MM.1S (cell line): ENCODE measurements around the gene CALML3.

Experiments used
- DNase-seq: peaks from one replicate; pipeline ENCODE4 v3.0.0-alpha.2; 2015
- H2AFZ ChIP-seq: fragments of 300-600 bp; sonication (generic); 2 replicates; pipeline ENCODE4 v1.6.0; 2016; ENCODE audit warnings: antibody characterized with exemption, low read length
- H3F3A ChIP-seq: fragments of 300-600 bp; sonication (generic); 2 replicates; pipeline ENCODE4 v1.6.1; 2016; ENCODE audit warnings: mild to moderate bottlenecking, antibody characterized with exemption, low read length, moderate library complexity, mixed read lengths; ENCODE audit not compliant: insufficient read depth
- H3K27ac ChIP-seq: fragments of 300-600 bp; sonication (generic); 2 replicates; pipeline ENCODE4 v1.5.1; 2016; ENCODE audit warnings: mild to moderate bottlenecking, low read length
- H3K27me3 ChIP-seq: fragments of 300-600 bp; sonication (generic); replicated peaks from 2 replicates; pipeline ENCODE4 v1.6.0; 2016; ENCODE audit warnings: low read length; ENCODE audit not compliant: insufficient read depth
- H3K36me3 ChIP-seq: fragments of 300-600 bp; sonication (generic); replicated peaks from 2 replicates; pipeline ENCODE4 v1.6.1; 2016; ENCODE audit warnings: mild to moderate bottlenecking, low read length, mixed read lengths; ENCODE audit not compliant: insufficient read depth
- H3K4me1 ChIP-seq: fragments of 300-600 bp; sonication (generic); 2 replicates; pipeline ENCODE4 v1.6.1; 2016; ENCODE audit warnings: low read length, mixed read lengths
- H3K4me2 ChIP-seq: fragments of 300-600 bp; sonication (generic); 2 replicates; pipeline ENCODE4 v1.6.0; 2016; ENCODE audit warnings: low read depth, low read length
- H3K4me3 ChIP-seq: fragments of 300-600 bp; sonication (generic); 2 replicates; pipeline ENCODE4 v1.5.1; 2016; ENCODE audit warnings: low read length, mixed read lengths
- H3K79me2 ChIP-seq: fragments of 300-600 bp; sonication (generic); 2 replicates; pipeline ENCODE4 v1.6.1; 2016; ENCODE audit warnings: mixed run types, low read length, mixed read lengths
- H3K9ac ChIP-seq: fragments of 300-600 bp; sonication (generic); 2 replicates; pipeline ENCODE4 v1.6.1; 2016; ENCODE audit warnings: low read length, mixed read lengths
- H3K9me2 ChIP-seq: fragments of 300-600 bp; sonication (generic); replicated peaks from 2 replicates; pipeline ENCODE4 v1.6.1; 2016; ENCODE audit warnings: mild to moderate bottlenecking, low read length, mixed read lengths; ENCODE audit not compliant: insufficient read depth
- H3K9me3 ChIP-seq: fragments of 300-600 bp; sonication (generic); replicated peaks from 2 replicates; pipeline ENCODE4 v1.6.1; 2016; ENCODE audit warnings: mild to moderate bottlenecking, low read length, mixed read lengths; ENCODE audit not compliant: insufficient read depth
- H4K20me1 ChIP-seq: fragments of 300-600 bp; sonication (generic); 2 replicates; pipeline ENCODE4 v1.6.1; 2016; ENCODE audit warnings: mild to moderate bottlenecking, low read length, moderate library complexity, mixed read lengths; ENCODE audit not compliant: insufficient read depth
- EZH2 ChIP-seq: fragments of 300-600 bp; sonication (generic); optimal IDR thresholded peaks from 2 replicates; pipeline ENCODE3; 2017; ENCODE audit warnings: low read depth, mild to moderate bottlenecking, antibody characterized with exemption, low read length, mixed read lengths
- EZH2phosphoT487 ChIP-seq: fragments of 300-600 bp; sonication (generic); IDR thresholded peaks from 2 replicates; pipeline ENCODE4 v1.6.1; 2018; ENCODE audit warnings: antibody characterized with exemption, low read length
- TF ChIP-seq, protein P1 (sequence below): fragments of 300-600 bp; sonication (generic); IDR thresholded peaks from 2 replicates; pipeline ENCODE4 v1.5.1; 2016; ENCODE audit warnings: antibody characterized with exemption, low read length, mixed read lengths

Gene CALML3

DNA sequence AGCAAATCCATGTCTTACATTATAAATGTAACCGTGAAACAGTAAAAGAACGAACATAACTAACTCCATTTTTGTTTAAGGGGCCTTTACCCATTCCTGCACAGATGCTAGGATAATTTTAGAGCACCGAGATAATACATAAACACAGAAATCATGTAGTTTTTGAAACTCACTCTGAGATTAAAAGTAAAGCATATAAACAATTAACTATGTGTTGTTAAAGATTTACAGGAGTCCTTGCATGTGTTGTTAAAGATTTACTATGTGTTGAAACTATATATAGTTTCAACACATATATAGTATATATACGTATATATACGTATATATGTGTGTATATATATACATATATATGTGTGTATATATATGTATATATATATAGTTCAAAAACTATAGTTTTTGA, 7.2 kb upstream of the CALML3 start:
- Histone ChIP-seq H3K79me2 (no peaks in the 10 kb centered on the region), H3K4me3 (no peak overlapping the region), H3K27me3 (0 out of 2 replicates have a peak, but pooled peaks cover 4% of the 10 kb centered on the region), H3F3A (no peaks in the 10 kb centered on the region), H3K27ac (no peak overlapping the region), H3K4me2 (no peak overlapping the region), H3K9me3 (no peaks in the 10 kb centered on the region), H3K4me1 (no peaks in the 10 kb centered on the region), H3K9me2 (no peaks in the 10 kb centered on the region), H3K9ac (no peak overlapping the region), H3K36me3 (no peaks in the 10 kb centered on the region), H2AFZ (no peak overlapping the region), H4K20me1 (no peaks in the 10 kb centered on the region)
- TF ChIP-seq, protein P1, sequence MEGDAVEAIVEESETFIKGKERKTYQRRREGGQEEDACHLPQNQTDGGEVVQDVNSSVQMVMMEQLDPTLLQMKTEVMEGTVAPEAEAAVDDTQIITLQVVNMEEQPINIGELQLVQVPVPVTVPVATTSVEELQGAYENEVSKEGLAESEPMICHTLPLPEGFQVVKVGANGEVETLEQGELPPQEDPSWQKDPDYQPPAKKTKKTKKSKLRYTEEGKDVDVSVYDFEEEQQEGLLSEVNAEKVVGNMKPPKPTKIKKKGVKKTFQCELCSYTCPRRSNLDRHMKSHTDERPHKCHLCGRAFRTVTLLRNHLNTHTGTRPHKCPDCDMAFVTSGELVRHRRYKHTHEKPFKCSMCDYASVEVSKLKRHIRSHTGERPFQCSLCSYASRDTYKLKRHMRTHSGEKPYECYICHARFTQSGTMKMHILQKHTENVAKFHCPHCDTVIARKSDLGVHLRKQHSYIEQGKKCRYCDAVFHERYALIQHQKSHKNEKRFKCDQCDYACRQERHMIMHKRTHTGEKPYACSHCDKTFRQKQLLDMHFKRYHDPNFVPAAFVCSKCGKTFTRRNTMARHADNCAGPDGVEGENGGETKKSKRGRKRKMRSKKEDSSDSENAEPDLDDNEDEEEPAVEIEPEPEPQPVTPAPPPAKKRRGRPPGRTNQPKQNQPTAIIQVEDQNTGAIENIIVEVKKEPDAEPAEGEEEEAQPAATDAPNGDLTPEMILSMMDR: no peak
- TF ChIP-seq EZH2 (no peak), EZH2phosphoT487 (no peak)
- no peak for DNase-seq

DNA sequence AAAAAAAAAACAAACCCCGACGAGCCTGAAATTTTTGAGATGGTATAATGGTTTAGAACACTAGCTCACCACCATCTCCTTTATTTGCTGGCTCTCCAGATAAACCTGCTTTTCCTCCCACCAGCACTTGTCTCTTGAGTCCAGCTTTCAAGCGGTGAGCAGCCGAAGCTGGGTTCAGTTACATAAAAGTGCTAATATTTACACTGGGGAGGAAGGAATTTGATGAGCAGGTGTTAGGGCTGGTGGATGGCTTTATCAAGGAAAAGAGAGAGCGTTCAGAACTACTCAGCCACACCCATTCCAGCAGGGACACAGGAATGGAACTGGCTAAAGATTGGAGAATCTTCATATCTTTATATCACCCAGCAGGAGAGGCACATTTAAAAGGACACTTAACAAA, 6.6 kb upstream of the CALML3 start:
- Histone ChIP-seq H4K20me1 (no peaks in the 10 kb centered on the region), H3K9ac (no peak overlapping the region), H3K4me2 (no peak overlapping the region), H3K27me3 (0 out of 2 replicates have a peak, but pooled peaks cover 3% of the 10 kb centered on the region), H3F3A (no peaks in the 10 kb centered on the region), H2AFZ (no peak overlapping the region), H3K4me1 (no peaks in the 10 kb centered on the region), H3K36me3 (no peaks in the 10 kb centered on the region), H3K79me2 (no peaks in the 10 kb centered on the region), H3K9me3 (no peaks in the 10 kb centered on the region), H3K27ac (no peak overlapping the region), H3K9me2 (no peaks in the 10 kb centered on the region), H3K4me3 (no peak overlapping the region)
- TF ChIP-seq, protein P1: no peak
- no peak for TF ChIP-seq EZH2phosphoT487
- DNase-seq: no peak

DNA sequence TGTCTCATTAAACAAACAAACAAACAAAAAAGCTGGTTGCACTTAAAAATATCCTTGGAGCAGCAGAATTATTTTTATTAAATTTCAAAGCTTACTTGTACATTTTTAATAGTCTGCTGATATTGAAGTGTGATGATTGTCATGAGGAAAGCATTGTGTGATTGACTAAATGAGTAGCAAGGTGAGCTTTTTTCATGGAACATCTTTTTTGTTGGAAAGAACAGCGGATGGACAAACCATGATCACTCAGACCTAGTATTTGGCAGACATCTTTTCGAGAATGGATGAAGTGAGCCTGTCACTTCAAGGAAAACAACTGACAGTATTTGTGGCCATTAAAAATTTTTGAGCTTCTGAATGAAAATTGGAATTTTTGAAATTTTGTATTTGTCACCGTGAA, 5.7 kb upstream of the CALML3 start:
- Histone ChIP-seq H3K4me1 (no peaks in the 10 kb centered on the region), H2AFZ (no peak overlapping the region), H3K4me2 (no peak overlapping the region), H3K9me3 (no peaks in the 10 kb centered on the region), H3K79me2 (no peaks in the 10 kb centered on the region), H4K20me1 (no peaks in the 10 kb centered on the region), H3K27me3 (no peaks in the 10 kb centered on the region), H3F3A (no peaks in the 10 kb centered on the region), H3K27ac (no peak overlapping the region), H3K9me2 (no peaks in the 10 kb centered on the region), H3K9ac (no peak overlapping the region), H3K4me3 (no peak overlapping the region), H3K36me3 (no peaks in the 10 kb centered on the region)
- DNase-seq: no peak
- TF ChIP-seq EZH2phosphoT487 (no peak), EZH2 (no peak)

DNA sequence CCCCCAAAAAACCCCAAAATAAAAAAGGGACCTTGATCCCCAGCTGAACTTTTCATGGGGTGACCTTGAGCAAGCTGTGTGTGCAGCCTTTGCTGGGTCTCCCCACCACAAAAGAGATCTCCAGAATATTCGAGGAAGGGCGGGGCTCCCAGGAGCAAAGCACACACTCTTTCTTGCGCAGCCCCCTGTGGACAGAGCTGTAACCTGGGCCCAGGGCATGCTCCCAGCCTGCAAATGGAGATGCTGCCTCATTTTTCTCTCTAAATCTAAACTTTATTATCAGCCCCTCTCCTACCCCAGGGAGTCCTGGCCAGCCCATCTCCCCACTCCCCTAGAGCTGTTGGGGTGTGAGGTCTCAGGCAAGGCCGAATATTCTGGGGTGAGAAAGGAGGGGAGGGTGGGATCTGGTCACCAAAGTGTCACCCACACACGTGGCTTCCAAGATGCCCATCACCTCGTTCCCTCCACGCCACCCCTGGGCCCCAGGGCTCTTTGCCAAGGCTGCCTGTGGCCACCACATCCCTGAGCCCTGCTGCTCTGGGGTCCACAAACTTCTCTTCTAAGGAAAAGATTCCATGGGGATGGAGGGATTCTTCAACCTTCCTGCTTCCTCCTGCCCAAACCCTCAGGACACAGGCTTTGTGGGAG, 1.7 kb upstream of the CALML3 start:
- no peak for DNase-seq
- TF ChIP-seq EZH2phosphoT487: no peak
- TF ChIP-seq, protein P1: no peak
- no peak for TF ChIP-seq EZH2
- H3K36me3 ChIP-seq: no peaks in the 10 kb centered on the region

More for the DNA sequence above, 1.7 kb upstream of the CALML3 start:
- no peak overlapping the region for H3K4me2 ChIP-seq
- no peaks in the 10 kb centered on the region for H3K9me2 ChIP-seq
- H3K27me3 ChIP-seq: no peaks in the 10 kb centered on the region
- no peaks in the 10 kb centered on the region for H3K79me2 ChIP-seq
- no peaks in the 10 kb centered on the region for H3F3A ChIP-seq
- no peaks in the 10 kb centered on the region for H4K20me1 ChIP-seq
- no peak overlapping the region for H3K9ac ChIP-seq
- H2AFZ ChIP-seq: no peak overlapping the region
- H3K4me3 ChIP-seq: no peak overlapping the region
- H3K4me1 ChIP-seq: no peaks in the 10 kb centered on the region
- H3K27ac ChIP-seq: no peak overlapping the region
- H3K9me3 ChIP-seq: no peaks in the 10 kb centered on the region
